Measurements from ENCODE around the gene MAP3K2.

DNA sequence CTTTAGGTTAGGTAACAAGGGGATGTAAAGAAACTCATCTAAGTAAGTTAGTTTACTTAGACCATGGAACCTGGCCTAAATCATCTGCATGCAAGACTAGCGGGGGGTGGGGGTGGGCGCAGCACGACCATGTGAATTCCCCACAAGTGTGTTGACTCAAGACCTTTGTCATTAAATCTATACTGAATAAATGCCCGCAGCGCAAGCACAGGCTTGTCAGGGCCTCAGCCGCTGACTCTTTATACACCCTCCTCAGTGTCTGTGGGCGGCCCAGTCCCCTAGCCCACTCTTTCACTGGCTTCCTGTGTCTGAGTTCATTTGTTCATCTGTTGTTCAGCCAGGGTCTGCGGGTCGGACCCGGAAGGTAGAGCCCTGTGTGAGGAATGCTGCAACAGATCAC is 17.8 kb downstream of the MAP3K2 start:
- TF ChIP-seq EP300 (IDR thresholded peaks at IDR 0.05), result no peak
- no peak for TF ChIP-seq POLR2AphosphoS5 (IDR thresholded peaks at IDR 0.05)
- TF ChIP-seq POLR2A (IDR thresholded peaks at IDR 0.05), result no peak
